B cell (primary cell): Measurements from ENCODE around the gene SEMA6A.

Experiments used
- CTCF ChIP-seq: fragments of 200-600 bp; IDR thresholded peaks from one replicate; pipeline ENCODE4 v1.8.0; 2022; ENCODE audit warnings: antibody characterized with exemption, mild to moderate bottlenecking
- EZH2 ChIP-seq: IDR thresholded peaks from 2 replicates; pipeline ENCODE4 v1.6.1; 2012; ENCODE audit warnings: borderline replicate concordance, low read depth, mild to moderate bottlenecking, moderate library complexity, low read length; ENCODE audit not compliant: insufficient read depth, poor library complexity, severe bottlenecking

GRCh38 chr5:116472274-116472673, 102.3 kb downstream of the SEMA6A start:
- TF ChIP-seq CTCF, result no peak
- no peak for TF ChIP-seq EZH2
